Cardiac muscle cell (in vitro differentiated cells and primary cell): ENCODE data around the gene RPL19. TPM values are rescaled to one million over a fixed set of nuclear protein-coding genes. Genes with fewer than 3 reads are reported as not detected.

Source experiments
- DNase-seq, 2 donors: peaks; one replicate each; pipeline versions ENCODE4 v3.0.0 to v3.0.0-alpha.2; 2010 to 2017; ENCODE audit warnings: low read depth in 1 of 2, low spot score in 1 of 2
- H3K27ac ChIP-seq: fragments of 200-600 bp; sonication (generic); 2 replicates; pipeline ENCODE4 v1.5.1; 2016
- H3K27me3 ChIP-seq: fragments of 200-600 bp; sonication (generic); 2 replicates; pipeline ENCODE4 v1.6.0; 2016; ENCODE audit warnings: control low read depth
- H3K36me3 ChIP-seq: fragments of 200-600 bp; sonication (generic); 2 replicates; pipeline ENCODE4 v1.5.1; 2016; ENCODE audit warnings: control low read depth
- H3K4me1 ChIP-seq: fragments of 200-600 bp; sonication (generic); 2 replicates; pipeline ENCODE4 v1.8.1; 2017; ENCODE audit warnings: low read depth, mild to moderate bottlenecking, mixed run types
- H3K4me3 ChIP-seq: fragments of 200-600 bp; sonication (generic); 2 replicates; pipeline ENCODE4 v1.5.1; 2016; ENCODE audit warnings: mild to moderate bottlenecking
- H3K9me3 ChIP-seq: fragments of 200-600 bp; sonication (generic); 2 replicates; pipeline ENCODE4 v1.5.1; 2017; ENCODE audit warnings: low read depth, mild to moderate bottlenecking, control low read depth
- CTCF ChIP-seq: IDR thresholded peaks from 2 replicates; pipeline ENCODE4 v1.5.1; 2012; ENCODE audit warnings: low read depth, mild to moderate bottlenecking, low read length
- polyA plus RNA-seq: library from polyadenylated mRNA; unstranded; fragments of >200 nt; fragmentation: Nextera tagmentation; extraction: Ambion mirVana; gene quantifications from 2 replicates; pipeline ENCODE4 v1.2.1, GENCODE V29; 2016
- total RNA-seq: library from RNA; depleted of rRNA; stranded (reverse); fragments of >200 nt; gene quantifications from 2 replicates; pipeline ENCODE4 v1.2.3, GENCODE V29; 2016

The RPL19 gene
- total and polyA plus RNA-seq, 2 experiments from 2014 or later: 761 to 3,028 TPM

- TF ChIP-seq CTCF: no peak
- Histone ChIP-seq H3K36me3 (no peaks in the 10 kb centered on the region), H3K9me3 (no peaks in the 10 kb centered on the region), H3K27ac (no peak overlapping the region), H3K4me3 (no peak overlapping the region), H3K4me1 (no peaks in the 10 kb centered on the region), H3K27me3 (no peaks in the 10 kb centered on the region)
- DNase-seq: no peak
These were observed 38.4 kb downstream of the RPL19 start for GRCh38 chr17:39238311-39238972.

- no peaks in the 10 kb centered on the region for H3K27me3 ChIP-seq
- H3K4me1 ChIP-seq: no peaks in the 10 kb centered on the region
- H3K36me3 ChIP-seq: no peaks in the 10 kb centered on the region
- peak; percentile 53 for TF ChIP-seq CTCF
- peak in 1 of 2 donors; percentile 67 for DNase-seq
- H3K27ac ChIP-seq: no peak overlapping the region
- H3K4me3 ChIP-seq: no peak overlapping the region
- no peaks in the 10 kb centered on the region for H3K9me3 ChIP-seq
These were observed 39.7 kb downstream of the RPL19 start for GRCh38 chr17:39239640-39240314.

GRCh38 chr17:39240631-39241030 lies 40.5 kb downstream of the RPL19 start:
- Histone ChIP-seq H3K9me3 (no peaks in the 10 kb centered on the region), H3K4me3 (no peak overlapping the region), H3K27me3 (no peaks in the 10 kb centered on the region), H3K4me1 (no peaks in the 10 kb centered on the region), H3K36me3 (no peaks in the 10 kb centered on the region), H3K27ac (no peak overlapping the region)
- TF ChIP-seq CTCF: no peak
- DNase-seq: no peak

- no peak for TF ChIP-seq CTCF
- Histone ChIP-seq H3K9me3 (no peaks in the 10 kb centered on the region), H3K4me1 (no peaks in the 10 kb centered on the region), H3K4me3 (no peak overlapping the region), H3K36me3 (no peaks in the 10 kb centered on the region), H3K27ac (no peak overlapping the region), H3K27me3 (no peaks in the 10 kb centered on the region)
- DNase-seq: no peak
These were observed 43.1 kb downstream of the RPL19 start for GRCh38 chr17:39243155-39243554.

GRCh38 chr17:39244016-39244599 lies 44.0 kb downstream of the RPL19 start:
- H3K27me3 ChIP-seq: no peaks in the 10 kb centered on the region
- H3K4me1 ChIP-seq: no peaks in the 10 kb centered on the region
- H3K27ac ChIP-seq: no peak overlapping the region
- H3K9me3 ChIP-seq: no peaks in the 10 kb centered on the region
- no peak for TF ChIP-seq CTCF
- no peak for DNase-seq
- H3K4me3 ChIP-seq: no peak overlapping the region
- no peaks in the 10 kb centered on the region for H3K36me3 ChIP-seq
